Loucy (cell line): Measurements from ENCODE around the gene SLC35B2.
A peak's percentile ranks its signal among the peaks of the same experiment; 100 is the strongest.

Experiments used
- H2AFZ ChIP-seq: fragments of 200-600 bp; sonication (generic); 2 replicates; pipeline ENCODE4 v1.6.0; 2016; ENCODE audit warnings: antibody characterized with exemption, mild to moderate bottlenecking, low read length, moderate library complexity
- H3F3A ChIP-seq: fragments of 200-600 bp; 2 replicates; pipeline ENCODE4 v1.6.0; 2016; ENCODE audit warnings: antibody characterized with exemption, low read depth, mild to moderate bottlenecking
- H3K27me3 ChIP-seq: fragments of 200-600 bp; sonication (generic); 2 replicates; pipeline ENCODE4 v1.6.1; 2014; ENCODE audit warnings: low read length, mild to moderate bottlenecking; ENCODE audit not compliant: insufficient read depth, poor library complexity, severe bottlenecking
- H3K36me3 ChIP-seq: fragments of 200-600 bp; sonication (generic); 2 replicates; pipeline ENCODE4 v1.6.1; 2016; ENCODE audit warnings: low read length; ENCODE audit not compliant: insufficient read depth
- H3K4me1 ChIP-seq: fragments of 200-600 bp; sonication (generic); 2 replicates; pipeline ENCODE4 v1.5.1; 2014; ENCODE audit warnings: low read length, mild to moderate bottlenecking; ENCODE audit not compliant: insufficient read depth, poor library complexity, severe bottlenecking
- H3K4me2 ChIP-seq: fragments of 200-600 bp; sonication (generic); 2 replicates; pipeline ENCODE4 v1.6.0; 2014; ENCODE audit warnings: antibody characterized with exemption, low read length, low read depth, mild to moderate bottlenecking; ENCODE audit not compliant: poor library complexity, severe bottlenecking
- H3K4me3 ChIP-seq: fragments of 200-600 bp; sonication (generic); 2 replicates; pipeline ENCODE4 v1.5.1; 2014; ENCODE audit warnings: low read length, mild to moderate bottlenecking, mixed read lengths; ENCODE audit not compliant: poor library complexity, severe bottlenecking
- H3K79me2 ChIP-seq: fragments of 200-600 bp; sonication (generic); 2 replicates; pipeline ENCODE4 v1.6.1; 2014; ENCODE audit warnings: low read length; ENCODE audit not compliant: insufficient read depth
- H3K9ac ChIP-seq: fragments of 200-600 bp; sonication (generic); 2 replicates; pipeline ENCODE4 v1.6.0; 2014; ENCODE audit warnings: mild to moderate bottlenecking, low read depth, low read length, moderate library complexity; ENCODE audit not compliant: poor library complexity, severe bottlenecking
- H3K9me2 ChIP-seq: fragments of 200-600 bp; sonication (generic); replicated peaks from 2 replicates; pipeline ENCODE4 v1.6.1; 2016; ENCODE audit warnings: low read depth, low read length, mixed read lengths
- H3K9me3 ChIP-seq: fragments of 200-600 bp; sonication (generic); 2 replicates; pipeline ENCODE4 v1.6.1; 2014; ENCODE audit warnings: mild to moderate bottlenecking, antibody characterized with exemption, low read length, low read depth; ENCODE audit not compliant: insufficient read depth
- H4K20me1 ChIP-seq: fragments of 200-600 bp; sonication (generic); 2 replicates; pipeline ENCODE4 v1.6.0; 2014; ENCODE audit warnings: antibody characterized with exemption, low read length, mild to moderate bottlenecking; ENCODE audit not compliant: insufficient read depth, poor library complexity, severe bottlenecking
- EZH2phosphoT487 ChIP-seq: fragments of 200-600 bp; IDR thresholded peaks from 2 replicates; pipeline ENCODE4 v1.6.1; 2018; ENCODE audit warnings: antibody characterized with exemption, mild to moderate bottlenecking, moderate library complexity, borderline replicate concordance
- TF ChIP-seq, protein P1 (sequence below): fragments of 200-600 bp; sonication (generic); conservative IDR thresholded peaks from 2 replicates; pipeline ENCODE4 v1.5.1; 2014; ENCODE audit warnings: mild to moderate bottlenecking, antibody characterized with exemption, low read length

Gene SLC35B2

DNA sequence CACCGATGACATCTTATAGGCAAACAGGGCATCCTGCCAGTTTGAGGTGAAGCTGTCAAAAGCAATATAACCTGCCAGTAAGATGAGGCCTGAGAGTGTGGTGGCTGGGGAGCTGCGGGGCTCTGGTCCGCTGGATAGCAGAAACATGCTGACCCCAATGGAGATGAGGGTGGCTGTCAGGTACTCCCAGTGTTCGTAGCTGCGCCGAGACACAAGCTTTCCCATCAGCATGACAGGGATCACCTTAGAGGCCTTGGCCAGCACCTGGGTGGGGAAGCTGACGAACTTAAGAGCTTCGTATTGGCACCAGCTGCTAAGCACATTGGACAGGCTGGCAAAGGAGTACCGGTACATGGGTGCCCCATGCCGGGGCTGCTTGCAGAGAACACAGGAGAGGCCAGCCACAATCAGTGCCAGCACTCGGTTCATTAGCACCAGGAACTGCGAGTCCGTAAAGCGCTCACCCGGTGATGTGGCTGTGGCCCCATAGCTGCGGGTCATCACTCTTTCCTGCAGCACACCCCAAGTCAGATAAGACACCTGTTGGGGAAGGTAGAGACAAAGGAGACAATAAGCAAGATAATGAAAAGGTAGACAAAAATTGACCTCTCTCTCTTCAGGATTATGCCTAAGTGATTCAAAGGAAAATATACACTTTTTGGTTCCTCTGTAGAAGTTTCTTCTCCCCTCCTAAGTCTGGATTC is 2.1 kb downstream of the SLC35B2 start:
- Histone ChIP-seq H3K4me2 (peak overlapping the region; percentile 94), H3K4me1 (peaks cover 23% of the 10 kb centered on the region), H3K36me3 (peaks cover 59% of the 10 kb centered on the region), H3F3A (peaks cover 22% of the 10 kb centered on the region), H2AFZ (no peak overlapping the region), H4K20me1 (peaks cover 53% of the 10 kb centered on the region), H3K79me2 (peaks cover 50% of the 10 kb centered on the region), H3K27me3 (no peaks in the 10 kb centered on the region), H3K9ac (peak overlapping the region; percentile 70), H3K4me3 (peak overlapping the region; percentile 77), H3K9me2 (no peaks in the 10 kb centered on the region), H3K9me3 (no peaks in the 10 kb centered on the region)
- TF ChIP-seq, protein P1, sequence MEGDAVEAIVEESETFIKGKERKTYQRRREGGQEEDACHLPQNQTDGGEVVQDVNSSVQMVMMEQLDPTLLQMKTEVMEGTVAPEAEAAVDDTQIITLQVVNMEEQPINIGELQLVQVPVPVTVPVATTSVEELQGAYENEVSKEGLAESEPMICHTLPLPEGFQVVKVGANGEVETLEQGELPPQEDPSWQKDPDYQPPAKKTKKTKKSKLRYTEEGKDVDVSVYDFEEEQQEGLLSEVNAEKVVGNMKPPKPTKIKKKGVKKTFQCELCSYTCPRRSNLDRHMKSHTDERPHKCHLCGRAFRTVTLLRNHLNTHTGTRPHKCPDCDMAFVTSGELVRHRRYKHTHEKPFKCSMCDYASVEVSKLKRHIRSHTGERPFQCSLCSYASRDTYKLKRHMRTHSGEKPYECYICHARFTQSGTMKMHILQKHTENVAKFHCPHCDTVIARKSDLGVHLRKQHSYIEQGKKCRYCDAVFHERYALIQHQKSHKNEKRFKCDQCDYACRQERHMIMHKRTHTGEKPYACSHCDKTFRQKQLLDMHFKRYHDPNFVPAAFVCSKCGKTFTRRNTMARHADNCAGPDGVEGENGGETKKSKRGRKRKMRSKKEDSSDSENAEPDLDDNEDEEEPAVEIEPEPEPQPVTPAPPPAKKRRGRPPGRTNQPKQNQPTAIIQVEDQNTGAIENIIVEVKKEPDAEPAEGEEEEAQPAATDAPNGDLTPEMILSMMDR, result no peak

DNA sequence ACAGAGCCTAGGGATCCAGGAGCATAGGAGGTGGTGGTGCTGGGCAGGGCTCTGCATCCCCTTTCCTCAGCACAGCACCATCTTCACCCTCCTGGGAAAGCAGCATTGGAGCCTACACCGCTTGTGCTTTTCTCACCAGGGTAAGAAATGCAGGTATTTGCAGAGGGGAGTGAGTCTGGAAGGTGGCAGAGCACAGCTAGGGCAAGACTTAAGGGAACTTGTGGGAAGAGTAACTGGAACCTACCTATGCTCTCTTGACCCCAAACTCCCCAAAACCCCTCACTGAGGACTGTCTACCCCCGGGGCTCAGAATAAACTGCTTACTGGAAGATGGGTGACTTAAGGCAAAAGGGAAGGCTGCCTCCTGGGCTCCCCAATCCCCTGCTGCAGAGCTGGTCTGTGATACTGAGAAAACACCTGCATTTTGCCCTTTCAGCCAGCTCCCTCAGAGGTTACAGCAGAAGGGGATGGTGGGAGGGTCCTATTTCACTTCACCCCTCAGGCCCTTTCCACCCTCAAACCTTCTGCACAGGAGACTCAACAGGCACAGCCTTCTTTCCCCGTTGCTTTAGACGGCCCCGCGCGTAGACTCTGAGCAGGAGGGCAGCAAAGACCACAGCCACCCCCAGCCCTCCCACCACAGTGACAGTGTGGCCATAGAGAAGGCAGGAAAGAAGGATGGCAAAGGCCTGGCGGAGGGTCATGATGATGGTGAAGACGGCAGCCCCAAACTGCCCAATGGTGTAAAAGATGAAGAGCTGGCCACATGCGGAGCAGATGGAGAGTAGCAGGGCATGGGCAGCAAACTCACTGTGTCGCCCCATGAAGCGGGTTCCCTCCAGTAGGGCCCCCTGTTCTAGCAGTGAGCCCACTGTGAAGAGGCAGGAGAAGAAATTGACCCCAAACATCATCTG is 2.9 kb downstream of the SLC35B2 start:
- no peaks in the 10 kb centered on the region for H3K9me2 ChIP-seq
- TF ChIP-seq, protein P1, result no peak
- TF ChIP-seq EZH2phosphoT487, result no peak
- no peak overlapping the region for H3K9ac ChIP-seq
- H3K4me2 ChIP-seq, result peak overlapping the region; percentile 9
- H3K27me3 ChIP-seq, result no peaks in the 10 kb centered on the region
- peaks cover 67% of the 10 kb centered on the region for H3K36me3 ChIP-seq
- peaks cover 31% of the 10 kb centered on the region for H3K4me1 ChIP-seq
- H3K4me3 ChIP-seq, result no peak overlapping the region
- H3K9me3 ChIP-seq, result no peaks in the 10 kb centered on the region
- peaks cover 61% of the 10 kb centered on the region for H4K20me1 ChIP-seq
- no peak overlapping the region for H2AFZ ChIP-seq
- peaks cover 22% of the 10 kb centered on the region for H3F3A ChIP-seq
- H3K79me2 ChIP-seq, result peaks cover 58% of the 10 kb centered on the region

DNA sequence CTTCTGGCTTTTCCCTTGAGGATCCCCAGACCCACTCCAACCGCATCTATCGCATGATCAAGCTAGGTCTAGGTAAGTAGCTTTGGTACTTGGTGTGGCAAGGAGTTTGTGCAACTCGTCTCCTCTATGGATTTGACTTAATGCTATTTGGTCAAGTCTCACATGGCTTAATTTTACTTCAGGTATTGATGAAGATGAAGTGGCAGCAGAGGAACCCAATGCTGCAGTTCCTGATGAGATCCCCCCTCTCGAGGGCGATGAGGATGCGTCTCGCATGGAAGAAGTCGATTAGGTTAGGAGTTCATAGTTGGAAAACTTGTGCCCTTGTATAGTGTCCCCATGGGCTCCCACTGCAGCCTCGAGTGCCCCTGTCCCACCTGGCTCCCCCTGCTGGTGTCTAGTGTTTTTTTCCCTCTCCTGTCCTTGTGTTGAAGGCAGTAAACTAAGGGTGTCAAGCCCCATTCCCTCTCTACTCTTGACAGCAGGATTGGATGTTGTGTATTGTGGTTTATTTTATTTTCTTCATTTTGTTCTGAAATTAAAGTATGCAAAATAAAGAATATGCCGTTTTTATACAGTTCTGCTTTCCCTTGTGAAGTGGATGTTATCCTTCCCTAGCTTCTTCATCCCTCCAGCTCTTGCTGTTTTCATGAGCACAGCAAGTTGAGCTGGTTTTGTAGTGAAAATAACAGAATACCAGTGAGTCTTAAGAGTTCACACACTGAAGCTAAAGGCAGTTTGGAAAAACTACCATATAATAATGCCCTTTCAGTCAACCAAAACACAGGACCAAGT is 3.8 kb downstream of the SLC35B2 start:
- Histone ChIP-seq H3K9me2 (no peaks in the 10 kb centered on the region), H3K4me2 (no peak overlapping the region), H2AFZ (no peak overlapping the region), H3F3A (peaks cover 22% of the 10 kb centered on the region), H4K20me1 (peaks cover 70% of the 10 kb centered on the region), H3K79me2 (peaks cover 68% of the 10 kb centered on the region), H3K4me1 (peaks cover 40% of the 10 kb centered on the region), H3K9me3 (no peaks in the 10 kb centered on the region), H3K4me3 (no peak overlapping the region), H3K36me3 (peaks cover 72% of the 10 kb centered on the region), H3K9ac (no peak overlapping the region), H3K27me3 (no peaks in the 10 kb centered on the region)
- no peak for TF ChIP-seq EZH2phosphoT487
- TF ChIP-seq, protein P1, result peak; percentile 69
